ENCODE data around the gene EPHA8. TPM values are rescaled to one million over a fixed set of nuclear protein-coding genes. Genes with fewer than 3 reads are reported as not detected.

The EPHA8 gene
- total and polyA plus RNA-seq, 9 of the 15 experiments (the other 6 are each of a cell fraction or from before 2014, with no cell fraction given): not detected

DNA sequence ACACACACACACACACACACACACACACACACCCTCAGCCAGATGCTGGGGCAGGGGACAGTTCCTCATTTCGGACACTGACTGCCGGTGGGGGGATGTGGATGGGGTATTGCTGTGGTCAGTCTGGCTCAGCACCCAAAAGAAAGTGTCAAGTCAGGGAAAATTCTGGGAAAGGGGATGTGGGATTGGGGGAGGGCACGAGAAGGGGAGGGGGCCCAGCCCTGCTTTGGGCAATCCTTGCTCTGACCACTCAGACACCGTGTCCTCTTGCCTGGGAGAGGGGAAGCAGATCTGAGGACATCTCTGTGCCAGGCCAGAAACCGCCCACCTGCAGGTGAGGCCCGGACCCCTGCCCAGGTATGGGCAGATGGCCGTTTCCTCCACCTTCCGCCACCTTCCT is 80.1 kb downstream of the EPHA8 start, which contains the start of gene C1QC:
C1QC (plus strand) TSS at position 253 of the 400 bp plus-strand sequence. CDS start 391 bp downstream, outside the sequence.
- POLR2A ChIA-PET: interaction anchor here (0.6 to 0.7 kb wide), 3 partner anchors 16 to 1102 kb away, joined by 3 to 4 read pairs (median 3); no protein-coding TSS in a partner anchor
- 0% methylated on average over 5 of the region's 8 CpGs for WGBS (ENCODE audit: insufficient coverage, low coverage, missing lambda C conversion rate)
- TF ChIP-seq ZNF354B (CRISPR knock-in tag; IDR thresholded peaks at IDR 0.05): no peak
- TF ChIP-seq FOXA1 (IDR thresholded peaks at IDR 0.05; ENCODE audit: borderline replicate concordance): no peak
- TF ChIP-seq, protein P1, sequence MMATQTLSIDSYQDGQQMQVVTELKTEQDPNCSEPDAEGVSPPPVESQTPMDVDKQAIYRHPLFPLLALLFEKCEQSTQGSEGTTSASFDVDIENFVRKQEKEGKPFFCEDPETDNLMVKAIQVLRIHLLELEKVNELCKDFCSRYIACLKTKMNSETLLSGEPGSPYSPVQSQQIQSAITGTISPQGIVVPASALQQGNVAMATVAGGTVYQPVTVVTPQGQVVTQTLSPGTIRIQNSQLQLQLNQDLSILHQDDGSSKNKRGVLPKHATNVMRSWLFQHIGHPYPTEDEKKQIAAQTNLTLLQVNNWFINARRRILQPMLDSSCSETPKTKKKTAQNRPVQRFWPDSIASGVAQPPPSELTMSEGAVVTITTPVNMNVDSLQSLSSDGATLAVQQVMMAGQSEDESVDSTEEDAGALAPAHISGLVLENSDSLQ (IDR thresholded peaks at IDR 0.05): no peak
- TF ChIP-seq MAFG (tag; conservative IDR thresholded peaks at IDR 0.05): peak; percentile 32
- TF ChIP-seq SPI1 (IDR thresholded peaks at IDR 0.05; ENCODE audit: borderline replicate concordance, low read depth, low read length): peak; percentile 54; the same call in 1 of the 2 replicates
- no peak for TF ChIP-seq MECOM (CRISPR knock-in tag; IDR thresholded peaks at IDR 0.05)
- TF ChIP-seq ZNF668 (CRISPR knock-in tag; IDR thresholded peaks at IDR 0.05): no peak
- no peak for TF ChIP-seq BMI1 (IDR thresholded peaks at IDR 0.05; ENCODE audit: low read length)
- no peak for TF ChIP-seq ZNF408 (CRISPR knock-in tag; IDR thresholded peaks at IDR 0.05; ENCODE audit: low read depth)
- peak; percentile 55 for TF ChIP-seq ZNF316 (IDR thresholded peaks at IDR 0.05)
- TF ChIP-seq MTA1 (IDR thresholded peaks at IDR 0.05; ENCODE audit: borderline replicate concordance): no peak
- TF ChIP-seq YY1 (IDR thresholded peaks at IDR 0.05; ENCODE audit: borderline replicate concordance in 1 of 3, control insufficient read depth in 1 of 3, extremely low read depth in 1 of 3, insufficient read depth in 3 of 3, insufficient read length in 1 of 3, insufficient replicate concordance in 2 of 3, low read depth in 1 of 3, low read length in 2 of 3): no peak
- TF ChIP-seq, protein P2, sequence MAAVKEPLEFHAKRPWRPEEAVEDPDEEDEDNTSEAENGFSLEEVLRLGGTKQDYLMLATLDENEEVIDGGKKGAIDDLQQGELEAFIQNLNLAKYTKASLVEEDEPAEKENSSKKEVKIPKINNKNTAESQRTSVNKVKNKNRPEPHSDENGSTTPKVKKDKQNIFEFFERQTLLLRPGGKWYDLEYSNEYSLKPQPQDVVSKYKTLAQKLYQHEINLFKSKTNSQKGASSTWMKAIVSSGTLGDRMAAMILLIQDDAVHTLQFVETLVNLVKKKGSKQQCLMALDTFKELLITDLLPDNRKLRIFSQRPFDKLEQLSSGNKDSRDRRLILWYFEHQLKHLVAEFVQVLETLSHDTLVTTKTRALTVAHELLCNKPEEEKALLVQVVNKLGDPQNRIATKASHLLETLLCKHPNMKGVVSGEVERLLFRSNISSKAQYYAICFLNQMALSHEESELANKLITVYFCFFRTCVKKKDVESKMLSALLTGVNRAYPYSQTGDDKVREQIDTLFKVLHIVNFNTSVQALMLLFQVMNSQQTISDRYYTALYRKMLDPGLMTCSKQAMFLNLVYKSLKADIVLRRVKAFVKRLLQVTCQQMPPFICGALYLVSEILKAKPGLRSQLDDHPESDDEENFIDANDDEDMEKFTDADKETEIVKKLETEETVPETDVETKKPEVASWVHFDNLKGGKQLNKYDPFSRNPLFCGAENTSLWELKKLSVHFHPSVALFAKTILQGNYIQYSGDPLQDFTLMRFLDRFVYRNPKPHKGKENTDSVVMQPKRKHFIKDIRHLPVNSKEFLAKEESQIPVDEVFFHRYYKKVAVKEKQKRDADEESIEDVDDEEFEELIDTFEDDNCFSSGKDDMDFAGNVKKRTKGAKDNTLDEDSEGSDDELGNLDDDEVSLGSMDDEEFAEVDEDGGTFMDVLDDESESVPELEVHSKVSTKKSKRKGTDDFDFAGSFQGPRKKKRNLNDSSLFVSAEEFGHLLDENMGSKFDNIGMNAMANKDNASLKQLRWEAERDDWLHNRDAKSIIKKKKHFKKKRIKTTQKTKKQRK (IDR thresholded peaks at IDR 0.05; ENCODE audit: borderline replicate concordance, low read depth, low read length): no peak
- peak; percentile 53; the same call in 1 of the 2 replicates for TF ChIP-seq C11orf30 (IDR thresholded peaks at IDR 0.05; ENCODE audit: low read depth)
- TF ChIP-seq, protein P3, sequence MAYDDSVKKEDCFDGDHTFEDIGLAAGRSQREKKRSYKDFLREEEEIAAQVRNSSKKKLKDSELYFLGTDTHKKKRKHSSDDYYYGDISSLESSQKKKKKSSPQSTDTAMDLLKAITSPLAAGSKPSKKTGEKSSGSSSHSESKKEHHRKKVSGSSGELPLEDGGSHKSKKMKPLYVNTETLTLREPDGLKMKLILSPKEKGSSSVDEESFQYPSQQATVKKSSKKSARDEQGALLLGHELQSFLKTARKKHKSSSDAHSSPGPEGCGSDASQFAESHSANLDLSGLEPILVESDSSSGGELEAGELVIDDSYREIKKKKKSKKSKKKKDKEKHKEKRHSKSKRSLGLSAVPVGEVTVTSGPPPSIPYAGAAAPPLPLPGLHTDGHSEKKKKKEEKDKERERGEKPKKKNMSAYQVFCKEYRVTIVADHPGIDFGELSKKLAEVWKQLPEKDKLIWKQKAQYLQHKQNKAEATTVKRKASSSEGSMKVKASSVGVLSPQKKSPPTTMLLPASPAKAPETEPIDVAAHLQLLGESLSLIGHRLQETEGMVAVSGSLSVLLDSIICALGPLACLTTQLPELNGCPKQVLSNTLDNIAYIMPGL (CRISPR knock-in tag; IDR thresholded peaks at IDR 0.05): no peak
- TF ChIP-seq, protein P4, sequence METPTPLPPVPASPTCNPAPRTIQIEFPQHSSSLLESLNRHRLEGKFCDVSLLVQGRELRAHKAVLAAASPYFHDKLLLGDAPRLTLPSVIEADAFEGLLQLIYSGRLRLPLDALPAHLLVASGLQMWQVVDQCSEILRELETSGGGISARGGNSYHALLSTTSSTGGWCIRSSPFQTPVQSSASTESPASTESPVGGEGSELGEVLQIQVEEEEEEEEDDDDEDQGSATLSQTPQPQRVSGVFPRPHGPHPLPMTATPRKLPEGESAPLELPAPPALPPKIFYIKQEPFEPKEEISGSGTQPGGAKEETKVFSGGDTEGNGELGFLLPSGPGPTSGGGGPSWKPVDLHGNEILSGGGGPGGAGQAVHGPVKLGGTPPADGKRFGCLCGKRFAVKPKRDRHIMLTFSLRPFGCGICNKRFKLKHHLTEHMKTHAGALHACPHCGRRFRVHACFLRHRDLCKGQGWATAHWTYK (CRISPR knock-in tag; IDR thresholded peaks at IDR 0.05): no peak

More for the DNA sequence above, 80.1 kb downstream of the EPHA8 start, which contains the start of gene C1QC:
- Histone ChIP-seq H2AFZ (ENCODE audit: low read depth, low read length) (no peak within 1 kb of the TSS), H3K79me2 (ENCODE audit: control insufficient read depth, insufficient read depth, low read length) (no peaks in the 10 kb centered on the region), H3K9ac (ENCODE audit: insufficient read depth in 1 of 2, low read depth in 2 of 2, low read length in 2 of 2) (peak within 1 kb of the TSS in 1 of 2 experiments; percentile 24; a peak in 1 of 4 replicates), H4K20me1 (replicated peaks; ENCODE audit: control insufficient read depth, insufficient read depth, low read length) (peaks cover 37% of the 10 kb centered on the region), H3K27ac (ENCODE audit: extremely low read depth, low read depth, low read length) (no peak within 1 kb of the TSS), H3K4me2 (ENCODE audit: insufficient read depth, low read length) (no peak within 1 kb of the TSS), H3K9me3 (replicated peaks; ENCODE audit: control insufficient read depth, insufficient read depth, low read depth, low read length) (no peaks in the 10 kb centered on the region), H3K27me3 (ENCODE audit: control insufficient read depth in 2 of 2, insufficient read depth in 2 of 2, low read length in 2 of 2) (peaks cover 7 to 41% of the 10 kb centered on the region in 2 experiments; a peak in 4 of 5 replicates), H3K4me1 (replicated peaks in 1 of 2; ENCODE audit: control insufficient read depth in 2 of 2, insufficient read depth in 2 of 2, low read length in 2 of 2) (peaks cover 0 to 13% of the 10 kb centered on the region in 2 experiments; a peak in 3 of 5 replicates), H3K9me1 (ENCODE audit: control insufficient read depth, insufficient read depth, low read length) (no peaks in the 10 kb centered on the region), H3K36me3 (ENCODE audit: control insufficient read depth, insufficient read depth, low read length) (no peaks in the 10 kb centered on the region), H3K4me3 (no peak within 1 kb of the TSS)
- DNase-seq (ENCODE audit: extremely low read depth in 1 of 4, low spot score in 3 of 4) (no peak), FAIRE-seq (no peak), ATAC-seq (no peak)
- in situ Hi-C loops (cut with MboI) (no loop called here), intact Hi-C loops (cut with micrococcal nuclease) (loop anchor here (2.0 to 5.0 kb wide), 3 partner anchors 96 to 511 kb away; no protein-coding TSS in a partner anchor)
- BruUV-seq (replicated peaks): no TSS peak
- CTCF ChIA-PET (ENCODE audit: low intra/inter-chr PET ratio): interaction anchor here (0.7 to 6.1 kb wide), 2 partner anchors 221 to 287 kb away, joined by 4 to 96 read pairs; no protein-coding TSS in a partner anchor

Data from K562 (cell line).